Activated CD8-positive, alpha-beta memory T cell treated with anti-CD3 and anti-CD28 coated beads for 1 hour (primary cell): ENCODE data around the gene MTPN.

Experiments used
- DNase-seq, 2 donors: peaks; one replicate each; pipeline ENCODE4 v3.0.0-alpha.2; 2020; ENCODE audit warnings: low read depth in 1 of 2; ENCODE audit errors: extremely low read depth in 1 of 2

Gene MTPN

GRCh38 chr7:135958173-135958572 lies 19.0 kb downstream of the MTPN start:
- DNase-seq, result no peak

- no peak for DNase-seq
These were observed 19.5 kb downstream of the MTPN start for GRCh38 chr7:135957627-135958026.

- DNase-seq, result no peak
These were observed 20.8 kb downstream of the MTPN start for GRCh38 chr7:135956393-135956792.

- no peak for DNase-seq
These were observed 26.2 kb downstream of the MTPN start for GRCh38 chr7:135950972-135951371.

- no peak for DNase-seq
These were observed 26.7 kb downstream of the MTPN start for GRCh38 chr7:135950429-135950828.

- DNase-seq, result no peak
These were observed 30.7 kb downstream of the MTPN start for GRCh38 chr7:135946289-135947055.

GRCh38 chr7:135944753-135945152 lies 32.4 kb downstream of the MTPN start:
- DNase-seq, result no peak

GRCh38 chr7:135943134-135943879 lies 33.9 kb downstream of the MTPN start:
- no peak for DNase-seq

- no peak for DNase-seq
These were observed 34.5 kb downstream of the MTPN start for GRCh38 chr7:135942614-135943013.

GRCh38 chr7:135940077-135941075 lies 36.8 kb downstream of the MTPN start:
- no peak for DNase-seq

GRCh38 chr7:135939261-135939812 lies 37.8 kb downstream of the MTPN start:
- DNase-seq, result no peak

GRCh38 chr7:135938563-135938962 lies 38.6 kb downstream of the MTPN start:
- DNase-seq, result no peak

- DNase-seq, result no peak
These were observed 39.1 kb downstream of the MTPN start for GRCh38 chr7:135938086-135938485.

GRCh38 chr7:135936497-135937217 lies 40.5 kb downstream of the MTPN start:
- DNase-seq, result no peak

GRCh38 chr7:135934651-135935050 lies 42.5 kb downstream of the MTPN start:
- no peak for DNase-seq

GRCh38 chr7:135933509-135934188 lies 43.5 kb downstream of the MTPN start:
- DNase-seq, result no peak

GRCh38 chr7:135932131-135932530 lies 45.0 kb downstream of the MTPN start:
- DNase-seq, result no peak

GRCh38 chr7:135930565-135931461 lies 46.3 kb downstream of the MTPN start:
- DNase-seq, result no peak

- no peak for DNase-seq
These were observed 47.4 kb downstream of the MTPN start for GRCh38 chr7:135929722-135930141.
